Middle frontal gyrus (tissue), 1 donor: ENCODE data around the gene PALLD.
"Not testable (repeated sequence)": the region's sequence is repeated elsewhere in the genome, so short reads cannot be mapped to it uniquely, and the experiment has no call there.

Experiments used
- DNase-seq: peaks from one replicate; pipeline ENCODE4 v3.0.0-alpha.2; 2015; ENCODE audit warnings: low spot score; ENCODE audit errors: extremely low spot score

Gene PALLD

DNA sequence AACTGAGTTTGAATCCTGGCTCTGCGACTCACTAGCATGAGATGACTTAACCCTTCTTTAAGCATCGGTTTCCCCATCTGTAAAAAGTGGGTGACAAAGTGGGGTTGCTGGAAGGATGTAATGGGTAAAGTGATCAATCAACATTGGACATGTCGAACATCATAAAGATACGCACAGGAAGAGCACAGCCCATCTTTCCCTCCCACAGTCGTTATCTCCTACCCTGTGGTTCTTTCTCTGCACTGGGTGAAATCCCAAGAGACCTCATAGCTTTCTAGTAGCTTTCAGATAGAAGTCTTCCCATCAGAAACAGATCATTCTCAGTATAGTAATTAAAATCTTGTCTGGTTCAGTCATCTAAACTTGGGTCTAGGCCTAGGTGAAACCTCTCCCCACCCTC, 296.7 kb downstream of the PALLD start:
- no peak for DNase-seq

DNA sequence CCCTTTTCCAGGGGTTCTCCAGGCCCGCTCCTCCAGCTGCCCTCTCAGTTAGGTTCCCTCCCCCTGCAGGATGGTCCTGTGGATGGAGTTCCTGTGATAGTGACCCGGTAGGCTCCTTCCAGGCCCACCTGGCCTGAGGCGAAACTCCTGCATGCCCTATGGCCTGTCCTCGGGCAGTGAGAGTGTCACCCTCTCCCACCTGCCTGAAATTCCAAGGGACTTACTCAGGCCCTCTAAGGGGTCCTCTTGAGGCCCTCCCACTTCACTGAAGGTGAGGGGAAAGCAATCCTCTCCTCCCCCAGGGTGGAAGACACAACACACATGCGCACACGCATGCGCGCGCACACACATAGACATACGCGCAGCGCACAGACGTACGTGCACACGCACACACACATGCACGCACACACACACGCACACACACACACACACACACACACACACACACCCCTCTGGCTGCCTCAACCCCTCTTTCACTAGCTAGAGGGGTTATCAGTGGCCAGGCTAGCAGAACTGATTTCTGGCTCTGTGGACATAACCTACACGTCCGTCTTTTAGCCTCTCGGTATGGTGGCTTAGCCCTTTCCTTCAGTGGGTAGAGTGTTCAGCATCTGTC, 297.3 kb downstream of the PALLD start:
- DNase-seq: no peak

DNA sequence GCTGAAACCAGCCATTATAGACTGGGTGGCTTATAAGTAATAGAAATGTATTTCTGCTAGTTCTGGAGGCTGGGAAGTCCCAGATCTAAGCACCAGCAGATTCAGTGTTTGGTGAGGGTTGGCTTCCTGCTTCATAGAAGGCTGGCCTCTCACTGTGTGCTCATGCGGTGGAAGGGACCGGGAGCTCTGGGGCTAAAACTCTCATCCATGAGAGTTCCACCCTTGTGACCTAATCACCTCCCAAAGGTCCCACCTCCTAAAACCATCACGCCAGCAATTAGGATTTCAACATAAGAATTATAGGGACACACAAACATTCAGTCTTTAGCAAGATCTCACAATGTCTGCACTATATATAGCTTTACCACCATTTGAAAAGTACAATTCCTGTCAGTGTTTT, 298.0 kb downstream of the PALLD start:
- no peak for DNase-seq

GRCh38 chr4:168795346-168795745, 298.5 kb downstream of the PALLD start:
- no peak for DNase-seq

DNA sequence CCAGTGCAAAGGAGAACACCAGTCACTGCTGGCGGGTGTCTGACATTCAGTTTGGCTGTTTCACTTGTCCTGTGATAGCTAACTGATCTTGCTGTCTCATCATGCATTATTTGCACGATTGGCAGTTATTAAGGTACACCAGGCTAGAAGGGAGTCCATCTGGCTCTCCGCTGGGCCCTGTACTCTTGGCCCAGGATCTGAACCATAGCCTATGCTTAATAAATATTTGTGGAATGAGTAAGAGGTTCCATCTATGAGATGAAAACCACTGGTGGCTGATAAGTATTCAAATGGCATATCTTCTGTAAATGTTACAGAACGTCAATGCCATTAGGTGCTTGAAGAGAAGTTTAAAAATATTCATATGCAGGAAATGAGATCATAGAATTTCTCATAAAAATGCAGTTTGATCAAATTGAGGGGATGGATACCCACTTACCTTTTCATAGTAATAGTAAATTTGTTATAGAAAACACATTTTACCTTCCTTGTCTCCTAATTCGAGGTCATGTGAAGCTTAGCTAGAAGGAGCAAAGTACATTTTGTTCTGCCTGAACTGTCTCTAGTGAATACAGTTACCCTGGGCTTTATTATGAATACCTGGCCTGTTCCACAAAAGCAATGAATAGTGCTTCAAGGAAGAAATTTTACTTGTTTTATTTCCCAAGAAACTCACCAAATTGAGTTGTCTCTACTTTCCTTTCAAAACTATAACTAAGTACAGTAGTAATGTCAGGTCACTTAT, 299.7 kb downstream of the PALLD start:
- no peak for DNase-seq

DNA sequence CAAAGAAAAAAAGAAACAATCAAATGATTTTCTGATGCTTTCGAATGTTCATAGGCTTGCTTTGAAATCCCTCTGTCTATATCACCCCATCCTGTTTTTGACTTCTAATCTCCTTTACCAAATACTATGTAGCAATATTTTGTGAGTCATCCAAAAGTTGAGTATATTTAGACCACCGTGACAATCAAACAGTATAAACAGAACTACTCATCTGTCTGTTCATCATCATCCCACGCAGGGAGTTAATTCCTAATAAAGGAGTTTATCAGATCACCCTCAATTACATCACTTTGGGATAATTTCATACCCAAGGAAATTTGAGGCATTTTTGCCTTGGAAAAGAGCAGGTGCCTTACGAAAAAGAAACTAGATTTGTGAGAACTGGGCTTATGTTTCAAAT, 300.3 kb downstream of the PALLD start:
- no peak for DNase-seq

- DNase-seq: no peak
These were observed 301.0 kb downstream of the PALLD start for GRCh38 chr4:168797738-168798375.

- DNase-seq: no peak
These were observed 304.1 kb downstream of the PALLD start for GRCh38 chr4:168800926-168801325.

DNA sequence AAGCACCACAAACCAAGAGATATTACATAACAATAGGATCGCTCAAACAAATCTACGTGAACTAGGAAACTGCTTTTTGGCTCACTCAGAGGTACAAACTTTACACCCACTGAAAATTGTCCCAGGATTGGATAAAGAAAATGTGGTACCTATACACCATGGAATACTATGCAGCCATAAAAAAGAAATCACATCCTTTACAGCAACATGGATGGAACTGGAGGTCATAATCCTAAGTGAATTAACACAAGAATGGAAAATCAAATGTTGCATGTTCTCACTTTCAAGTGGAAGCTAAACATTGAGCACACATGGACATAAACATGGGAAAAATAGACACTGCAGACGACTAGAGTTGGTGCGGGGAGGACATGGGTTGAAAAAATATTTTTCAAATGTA, 305.4 kb downstream of the PALLD start:
- no peak for DNase-seq

- DNase-seq: not testable (repeated sequence)
These were observed 306.2 kb downstream of the PALLD start for GRCh38 chr4:168803052-168803451.

- DNase-seq: no peak
These were observed 306.9 kb downstream of the PALLD start for GRCh38 chr4:168803732-168804131.

- DNase-seq: no peak
These were observed 307.3 kb downstream of the PALLD start for GRCh38 chr4:168804146-168804545.

GRCh38 chr4:168805341-168805740, 308.5 kb downstream of the PALLD start:
- no peak for DNase-seq

GRCh38 chr4:168806247-168806646, 309.4 kb downstream of the PALLD start:
- DNase-seq: not testable (repeated sequence)

DNA sequence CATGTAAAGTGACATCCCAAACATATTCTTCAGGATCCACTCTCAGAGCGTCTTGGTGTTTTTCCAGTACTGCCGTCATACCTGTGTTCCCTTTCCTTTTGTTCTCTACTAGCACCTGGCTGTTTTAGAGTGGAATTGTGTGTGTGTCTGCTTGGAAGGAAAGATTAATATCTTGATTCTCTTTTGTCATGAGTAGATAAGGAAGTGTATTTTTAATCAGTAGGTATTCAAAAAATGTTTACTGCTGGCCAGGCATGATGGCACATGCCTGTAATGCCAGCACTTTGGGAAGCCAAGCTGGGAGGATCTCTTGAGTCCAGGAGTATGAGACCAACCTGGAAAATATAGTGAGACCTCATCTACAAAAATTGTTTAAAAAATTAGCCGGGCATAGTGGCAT, 314.4 kb downstream of the PALLD start:
- DNase-seq: no peak

DNA sequence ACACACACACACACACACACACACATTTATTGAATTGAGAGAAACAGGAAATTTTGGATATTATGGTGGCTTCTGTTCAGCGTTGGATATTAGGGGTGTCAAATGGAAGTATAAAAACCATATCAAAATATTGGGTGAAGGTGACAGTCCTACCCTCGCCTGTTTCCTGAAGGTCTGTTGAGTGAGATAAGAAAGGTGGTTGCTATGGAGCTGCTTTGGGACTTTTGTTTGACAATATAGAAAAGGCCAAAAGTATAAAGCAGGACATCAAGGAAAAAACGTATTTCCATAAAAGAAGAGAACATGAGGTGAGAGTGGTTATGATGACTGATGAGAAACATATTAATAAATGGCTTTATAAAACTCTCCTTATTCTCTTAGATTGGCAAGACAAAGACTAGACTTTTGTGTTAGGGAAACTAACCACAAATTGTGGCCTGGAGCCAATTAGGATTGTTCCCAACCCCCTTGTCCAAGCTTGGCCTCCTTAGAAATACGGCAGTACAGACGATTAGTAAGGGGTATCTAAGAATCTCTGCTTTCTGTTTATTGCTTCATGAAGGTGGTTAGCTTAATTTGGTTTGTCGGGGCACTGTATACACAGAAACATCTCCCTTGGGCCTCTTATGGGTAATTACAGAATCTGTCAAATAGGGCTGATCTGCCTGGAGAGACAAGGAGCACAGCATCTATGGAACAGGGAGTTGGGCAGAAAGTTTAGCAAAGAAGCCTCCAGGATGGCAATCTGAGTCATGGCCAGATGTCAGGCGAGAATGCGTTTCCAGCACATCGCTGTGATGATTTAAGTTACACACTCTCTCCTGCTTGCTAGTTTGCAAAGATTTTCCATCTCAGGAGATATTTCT, 315.2 kb downstream of the PALLD start:
- no peak for DNase-seq

GRCh38 chr4:168812806-168813205, 316.0 kb downstream of the PALLD start:
- no peak for DNase-seq

- no peak for DNase-seq
These were observed 317.0 kb downstream of the PALLD start for GRCh38 chr4:168813890-168814289.

DNA sequence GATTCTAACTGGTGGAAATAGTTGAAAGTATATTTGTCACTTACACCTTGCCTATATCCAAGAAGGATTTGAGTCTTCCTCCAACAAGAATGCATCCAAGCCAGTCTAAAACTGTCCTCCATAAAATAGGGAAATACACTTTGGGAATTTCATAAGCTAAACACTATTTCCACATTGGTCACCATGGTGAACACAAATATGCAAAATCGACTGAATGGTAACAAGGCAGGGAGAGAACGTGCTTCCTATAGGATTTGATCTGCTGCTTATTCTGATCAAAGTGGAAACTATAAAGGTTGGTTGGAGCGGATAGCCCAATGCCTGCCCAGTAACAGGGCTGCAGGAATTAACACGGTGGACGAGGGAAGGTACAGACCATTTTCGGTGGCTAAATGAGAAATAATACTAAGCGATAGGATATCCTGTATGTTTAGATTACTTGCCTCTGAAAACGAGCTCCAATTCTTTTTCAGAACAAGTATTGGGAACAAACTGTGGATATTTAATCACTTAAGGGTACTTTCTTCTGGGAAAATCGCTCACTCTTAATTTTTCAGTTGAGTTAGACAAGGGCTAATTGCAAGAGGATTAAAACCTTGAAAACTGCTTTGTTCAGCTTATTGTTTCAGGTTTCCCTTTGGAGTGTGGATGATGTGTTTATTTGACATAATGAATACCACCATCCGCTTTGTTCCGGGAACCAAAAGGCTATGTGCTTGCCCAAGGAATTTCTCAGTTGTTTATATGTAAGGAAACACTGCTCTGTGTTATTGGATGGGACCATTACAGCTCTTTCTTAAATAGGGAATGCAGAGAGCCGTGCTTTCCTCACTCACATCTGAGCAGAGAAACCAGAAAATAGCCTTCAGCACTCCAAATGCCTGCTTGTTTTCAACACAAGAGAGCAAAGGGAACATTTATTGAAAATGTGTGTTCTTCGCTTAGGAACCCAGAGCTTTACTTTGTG, 318.8 kb downstream of the PALLD start:
- no peak for DNase-seq

- DNase-seq: no peak
These were observed 320.5 kb downstream of the PALLD start for GRCh38 chr4:168817370-168817769.

GRCh38 chr4:168822481-168822880, 325.6 kb downstream of the PALLD start:
- no peak for DNase-seq
